GM13977 (cell line): ENCODE data around the gene OTX1.

Experiments used
- DNase-seq: peaks from one replicate; pipeline ENCODE4 v3.0.0; 2012; ENCODE audit warnings: low spot score
- in situ Hi-C: fragments of 300-500 bp; cut with MboI; formaldehyde crosslinking; loops from one replicate; pipeline ENCODE4 v1.12.0; 2022; ENCODE audit warnings: low sequenced_read_pairs, low pct_unique_long_range_greater_than_20kb, mixed read lengths, inconsistent platforms; ENCODE audit not compliant: unreplicated experiment
- TF ChIP-seq, protein P1 (sequence below): IDR thresholded peaks from 2 replicates; pipeline ENCODE4 v1.5.1; 2012; ENCODE audit warnings: mild to moderate bottlenecking, control low read depth; ENCODE audit not compliant: insufficient read depth; ENCODE audit errors: extremely low read depth, missing control alignments

The OTX1 gene

GRCh38 chr2:63048367-63049171 lies 2.1 kb upstream of the OTX1 start:
- in situ Hi-C loops, result loop anchor here (25.0 kb wide), 1 partner anchor 586 kb away; no protein-coding TSS in a partner anchor
- DNase-seq, result peak; percentile 33
- TF ChIP-seq, protein P1, sequence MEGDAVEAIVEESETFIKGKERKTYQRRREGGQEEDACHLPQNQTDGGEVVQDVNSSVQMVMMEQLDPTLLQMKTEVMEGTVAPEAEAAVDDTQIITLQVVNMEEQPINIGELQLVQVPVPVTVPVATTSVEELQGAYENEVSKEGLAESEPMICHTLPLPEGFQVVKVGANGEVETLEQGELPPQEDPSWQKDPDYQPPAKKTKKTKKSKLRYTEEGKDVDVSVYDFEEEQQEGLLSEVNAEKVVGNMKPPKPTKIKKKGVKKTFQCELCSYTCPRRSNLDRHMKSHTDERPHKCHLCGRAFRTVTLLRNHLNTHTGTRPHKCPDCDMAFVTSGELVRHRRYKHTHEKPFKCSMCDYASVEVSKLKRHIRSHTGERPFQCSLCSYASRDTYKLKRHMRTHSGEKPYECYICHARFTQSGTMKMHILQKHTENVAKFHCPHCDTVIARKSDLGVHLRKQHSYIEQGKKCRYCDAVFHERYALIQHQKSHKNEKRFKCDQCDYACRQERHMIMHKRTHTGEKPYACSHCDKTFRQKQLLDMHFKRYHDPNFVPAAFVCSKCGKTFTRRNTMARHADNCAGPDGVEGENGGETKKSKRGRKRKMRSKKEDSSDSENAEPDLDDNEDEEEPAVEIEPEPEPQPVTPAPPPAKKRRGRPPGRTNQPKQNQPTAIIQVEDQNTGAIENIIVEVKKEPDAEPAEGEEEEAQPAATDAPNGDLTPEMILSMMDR, result no peak

DNA sequence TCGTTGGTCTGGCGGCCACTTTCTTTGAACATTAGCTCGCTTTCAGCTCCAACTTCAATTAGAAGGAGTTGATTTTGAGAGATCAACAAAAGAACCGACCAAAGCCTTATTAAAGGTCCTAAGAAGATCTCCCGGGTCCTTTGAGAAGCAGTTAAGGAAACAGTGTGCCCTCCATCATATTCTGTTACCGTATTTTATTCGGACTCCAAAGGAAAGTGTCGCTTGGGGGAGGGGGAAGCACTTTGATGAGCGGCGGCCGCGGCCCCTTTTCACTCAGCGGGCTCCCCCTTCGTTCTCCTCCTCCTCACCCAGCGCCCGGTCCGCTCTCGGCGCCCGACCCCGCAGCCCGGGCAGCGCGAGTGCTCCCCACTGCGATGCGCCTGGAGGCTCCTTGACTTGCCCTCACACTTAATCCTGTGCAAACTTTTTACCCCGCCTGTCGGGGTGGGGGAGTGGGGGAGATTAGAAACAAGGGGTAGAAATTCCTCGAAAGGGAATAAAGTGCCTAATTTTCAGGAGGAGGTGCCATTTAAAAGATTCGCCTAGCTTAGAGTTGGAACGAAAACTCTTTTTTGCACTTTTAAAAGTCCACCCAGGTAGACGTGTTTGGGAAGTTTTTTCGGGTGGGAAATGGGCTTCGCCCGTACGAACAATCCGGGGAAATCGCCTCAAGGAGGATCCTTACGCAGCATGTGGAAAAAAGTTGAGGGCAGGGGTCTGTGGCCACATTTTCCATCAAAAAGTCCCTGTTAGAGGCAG lies 1.2 kb upstream of the OTX1 start:
- DNase-seq, result peak; percentile 46
- in situ Hi-C loops, result loop anchor here (25.0 kb wide), 1 partner anchor 587 kb away; no protein-coding TSS in a partner anchor

GRCh38 chr2:63049970-63050333 lies 678 bp upstream of the OTX1 start:
- DNase-seq, result no peak
- in situ Hi-C loops, result loop anchor here (25.0 kb wide), 1 partner anchor 588 kb away; no protein-coding TSS in a partner anchor
- TF ChIP-seq, protein P1, result no peak

More for the DNA sequence above, 1.2 kb upstream of the OTX1 start:
- TF ChIP-seq, protein P1, result no peak

GRCh38 chr2:63051042-63051794 lies 588 bp downstream of the OTX1 start:
- in situ Hi-C loops, result no loop called here
- peak; percentile 54 for DNase-seq
- TF ChIP-seq, protein P1, result no peak

DNA sequence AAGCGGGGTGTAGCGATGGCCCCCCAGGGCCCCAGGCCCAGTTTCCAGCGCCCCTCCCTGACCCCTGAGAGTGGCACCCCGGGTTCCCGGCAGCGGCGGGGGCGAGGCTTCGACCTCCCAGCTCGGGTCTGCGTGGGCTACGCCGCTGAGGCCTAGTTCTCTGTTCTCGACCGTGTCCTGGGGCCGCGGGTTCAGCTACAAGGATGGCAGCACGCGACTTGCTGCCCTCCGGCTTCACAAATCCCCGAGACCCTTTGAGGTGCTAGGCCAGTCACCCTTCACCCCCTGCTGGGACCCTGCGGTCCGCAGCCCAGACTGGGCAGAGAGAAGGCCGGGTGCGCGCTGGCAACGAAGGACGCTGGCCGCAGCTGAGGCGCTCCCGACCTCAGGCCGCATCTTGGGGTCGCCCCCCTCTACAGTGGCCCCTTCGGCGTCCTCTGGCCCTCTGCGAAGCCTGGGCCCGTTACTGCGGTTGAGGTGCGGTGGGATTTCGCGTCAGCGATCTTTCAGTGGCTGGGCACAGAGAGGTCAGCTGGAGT lies 1.2 kb downstream of the OTX1 start:
- DNase-seq, result no peak
- in situ Hi-C loops, result no loop called here
- TF ChIP-seq, protein P1, result no peak
